Mononuclear cell (primary cell): ENCODE measurements around the gene ARHGAP8. TPM values are rescaled to one million over a fixed set of nuclear protein-coding genes. Genes with fewer than 3 reads are reported as not detected.
"Not testable (repeated sequence)": the region's sequence is repeated elsewhere in the genome, so short reads cannot be mapped to it uniquely, and the experiment has no call there.

Experiments used
- H3K27me3 ChIP-seq: 2 replicates; pipeline ENCODE4 v1.6.0; 2011; ENCODE audit warnings: low read length, control low read depth; ENCODE audit not compliant: insufficient read depth
- H3K4me1 ChIP-seq: 2 replicates; pipeline ENCODE4 v1.5.1; 2011; ENCODE audit warnings: mild to moderate bottlenecking, low read length, control low read depth; ENCODE audit not compliant: insufficient read depth
- H3K4me3 ChIP-seq: 2 replicates; pipeline ENCODE4 v1.5.1; 2011; ENCODE audit warnings: mild to moderate bottlenecking, low read length, moderate library complexity
- H3K9me3 ChIP-seq: 2 replicates; pipeline ENCODE4 v1.5.1; 2011; ENCODE audit warnings: low read depth, mild to moderate bottlenecking, control low read depth, low read length
- total RNA-seq: library from RNA; depleted of rRNA; stranded (reverse); fragments of >200 nt; gene quantifications from one replicate; pipeline ENCODE4 v1.2.3, GENCODE V29; 2012

Gene ARHGAP8
- total RNA-seq, 1 donor, result 5.4 TPM

DNA sequence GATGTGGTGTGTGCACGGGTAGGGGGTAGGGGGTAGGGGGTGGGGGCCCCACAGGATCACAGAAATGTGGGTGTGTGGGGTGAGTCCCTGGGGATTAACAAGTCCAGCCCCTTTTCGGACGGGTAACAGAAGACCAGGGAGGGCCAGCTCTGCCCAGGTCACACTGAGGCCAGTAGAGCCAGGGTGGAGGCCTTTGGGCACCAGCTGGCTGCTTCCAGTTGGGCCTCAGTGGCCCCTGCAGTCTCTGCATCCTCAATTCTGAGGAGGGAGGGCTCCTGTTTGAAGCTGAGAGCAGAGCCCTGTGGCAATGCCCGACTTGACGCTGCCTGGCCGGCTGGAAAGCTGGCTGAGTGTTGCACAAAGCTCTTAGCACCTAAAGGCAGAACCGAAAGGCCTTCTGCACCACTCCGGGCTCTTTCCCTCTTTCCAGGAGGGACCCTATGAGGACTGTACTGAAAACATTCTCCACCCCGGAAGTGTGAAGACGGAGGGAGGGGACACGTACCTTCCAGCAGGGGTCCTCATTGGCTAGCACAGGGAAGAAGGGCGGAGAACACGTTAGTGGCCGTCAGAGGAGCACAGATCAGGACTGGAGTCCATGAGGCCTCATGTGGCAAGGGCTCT lies 137.0 kb downstream of the ARHGAP8 start:
- no peak overlapping the region for H3K4me3 ChIP-seq
- no peaks in the 10 kb centered on the region for H3K4me1 ChIP-seq
- no peaks in the 10 kb centered on the region for H3K9me3 ChIP-seq
- H3K27me3 ChIP-seq, result no peaks in the 10 kb centered on the region

GRCh38 chr22:44890416-44891292 lies 138.3 kb downstream of the ARHGAP8 start:
- Histone ChIP-seq H3K9me3 (no peaks in the 10 kb centered on the region), H3K27me3 (no peaks in the 10 kb centered on the region), H3K4me3 (no peak overlapping the region), H3K4me1 (no peaks in the 10 kb centered on the region)

DNA sequence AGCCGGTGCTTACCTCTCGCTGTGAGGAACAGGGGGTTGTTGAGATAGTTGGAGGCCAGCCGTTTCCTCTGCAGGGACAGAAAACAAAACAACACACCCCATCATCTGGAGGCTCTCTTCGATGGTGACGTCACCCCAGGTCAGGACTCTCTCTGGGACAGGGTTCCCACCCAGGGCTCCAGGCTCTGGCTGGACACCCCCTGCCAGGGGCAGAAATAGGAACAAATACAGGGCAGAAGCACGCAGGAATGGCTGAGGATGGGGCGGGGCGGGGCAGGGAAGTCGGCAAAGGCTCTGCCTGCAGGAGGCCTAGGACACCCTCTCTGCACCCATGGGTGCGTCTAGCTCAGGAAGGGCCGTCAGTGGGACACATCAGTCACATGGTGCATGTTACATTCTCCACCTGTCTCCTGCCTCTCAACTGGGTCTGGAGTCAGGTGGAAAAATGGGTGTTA lies 138.9 kb downstream of the ARHGAP8 start:
- Histone ChIP-seq H3K9me3 (no peaks in the 10 kb centered on the region), H3K4me1 (no peaks in the 10 kb centered on the region), H3K27me3 (no peaks in the 10 kb centered on the region), H3K4me3 (no peak overlapping the region)

DNA sequence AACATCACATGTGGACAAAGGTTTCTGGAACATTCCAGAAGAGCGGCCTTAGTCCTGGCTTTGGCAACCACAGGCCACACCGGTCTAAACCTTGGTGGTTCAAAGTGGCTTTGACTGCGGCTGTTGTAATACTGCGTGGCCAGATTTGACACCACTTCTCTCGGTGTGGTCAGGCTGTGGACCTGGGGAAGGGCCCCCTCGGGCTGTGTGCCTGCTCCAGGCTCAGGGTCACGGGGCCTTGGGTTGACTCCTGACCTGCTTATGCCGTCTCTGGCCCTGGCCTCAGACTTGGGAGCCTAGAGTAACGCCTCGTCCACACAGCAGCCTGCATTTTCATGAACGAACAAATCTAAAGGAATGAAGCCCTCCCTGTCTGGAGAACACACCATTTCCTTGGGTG lies 139.4 kb downstream of the ARHGAP8 start:
- no peaks in the 10 kb centered on the region for H3K4me1 ChIP-seq
- H3K27me3 ChIP-seq, result no peaks in the 10 kb centered on the region
- no peaks in the 10 kb centered on the region for H3K9me3 ChIP-seq
- no peak overlapping the region for H3K4me3 ChIP-seq

GRCh38 chr22:44892243-44892642 lies 139.9 kb downstream of the ARHGAP8 start:
- Histone ChIP-seq H3K4me3 (no peak overlapping the region), H3K9me3 (no peaks in the 10 kb centered on the region), H3K27me3 (no peaks in the 10 kb centered on the region), H3K4me1 (no peaks in the 10 kb centered on the region)

DNA sequence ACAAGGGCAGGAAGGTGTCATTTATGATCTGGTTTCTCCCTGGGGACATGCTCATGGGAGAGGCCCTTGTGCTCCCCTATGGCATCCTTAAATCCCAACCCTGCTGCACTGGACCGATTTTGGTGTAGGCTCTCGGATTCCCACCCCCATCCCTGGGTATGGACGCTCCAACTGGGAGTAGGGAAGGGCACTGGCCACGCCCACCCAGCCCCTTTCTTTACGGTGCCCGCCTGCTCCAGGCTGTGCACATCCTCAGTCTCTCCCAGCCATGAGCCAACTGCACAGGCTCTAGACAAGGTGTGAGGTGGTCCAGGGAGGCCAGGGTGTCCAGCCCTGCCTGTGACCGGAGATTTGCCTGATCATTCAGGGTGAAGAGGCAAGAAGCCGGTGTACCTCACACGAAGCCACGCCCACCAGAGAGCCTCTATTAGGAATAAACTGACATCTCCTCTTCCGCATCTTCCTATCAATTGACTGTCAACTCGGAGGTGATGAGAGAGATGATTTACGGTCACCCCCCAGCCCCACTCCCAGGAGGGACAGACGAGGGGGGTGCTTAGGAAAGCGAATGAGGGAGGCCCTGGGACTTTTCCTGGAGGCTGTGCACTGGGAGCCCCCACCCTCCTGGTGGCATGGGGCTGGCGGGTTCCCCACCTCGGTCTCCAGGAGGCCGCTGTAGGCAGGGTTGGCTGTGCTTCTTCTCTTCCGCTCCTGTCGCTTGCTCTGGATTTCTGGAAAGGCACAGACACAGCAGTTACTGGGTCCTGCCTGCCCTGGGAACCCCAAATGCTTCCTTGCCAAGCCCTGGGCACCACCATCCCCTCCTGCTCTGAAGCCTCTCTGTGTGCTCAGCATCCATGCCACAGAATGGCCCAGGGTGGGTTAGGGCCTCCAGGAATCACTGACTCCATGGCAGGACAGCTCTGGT lies 140.7 kb downstream of the ARHGAP8 start:
- Histone ChIP-seq H3K4me3 (no peak overlapping the region), H3K9me3 (no peaks in the 10 kb centered on the region), H3K4me1 (no peaks in the 10 kb centered on the region), H3K27me3 (no peaks in the 10 kb centered on the region)

- no peaks in the 10 kb centered on the region for H3K9me3 ChIP-seq
- H3K4me1 ChIP-seq, result no peaks in the 10 kb centered on the region
- H3K27me3 ChIP-seq, result no peaks in the 10 kb centered on the region
- H3K4me3 ChIP-seq, result no peak overlapping the region
Observed at GRCh38 chr22:44893731-44894080, 141.3 kb downstream of the ARHGAP8 start.

DNA sequence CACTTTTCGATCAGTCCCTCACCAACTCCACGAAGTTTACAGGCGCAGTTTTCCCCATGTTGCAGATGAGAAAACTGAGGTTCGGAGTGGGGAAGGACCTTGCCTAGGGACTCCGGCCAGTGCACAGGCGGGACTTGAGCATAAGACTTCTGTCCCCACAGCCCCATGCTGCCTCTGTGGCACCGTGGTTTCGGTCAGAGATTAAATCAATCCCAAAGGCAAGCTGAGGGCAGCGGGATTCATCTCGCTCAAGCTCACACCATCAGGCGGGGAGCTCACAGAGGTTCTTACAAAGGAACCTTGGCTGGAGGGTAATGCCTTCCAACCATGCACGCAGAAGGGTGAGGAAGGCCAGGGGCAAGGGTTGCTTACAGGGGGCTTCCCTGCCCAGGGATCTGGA lies 141.9 kb downstream of the ARHGAP8 start:
- H3K4me1 ChIP-seq, result no peaks in the 10 kb centered on the region
- H3K9me3 ChIP-seq, result no peaks in the 10 kb centered on the region
- no peak overlapping the region for H3K4me3 ChIP-seq
- no peaks in the 10 kb centered on the region for H3K27me3 ChIP-seq

DNA sequence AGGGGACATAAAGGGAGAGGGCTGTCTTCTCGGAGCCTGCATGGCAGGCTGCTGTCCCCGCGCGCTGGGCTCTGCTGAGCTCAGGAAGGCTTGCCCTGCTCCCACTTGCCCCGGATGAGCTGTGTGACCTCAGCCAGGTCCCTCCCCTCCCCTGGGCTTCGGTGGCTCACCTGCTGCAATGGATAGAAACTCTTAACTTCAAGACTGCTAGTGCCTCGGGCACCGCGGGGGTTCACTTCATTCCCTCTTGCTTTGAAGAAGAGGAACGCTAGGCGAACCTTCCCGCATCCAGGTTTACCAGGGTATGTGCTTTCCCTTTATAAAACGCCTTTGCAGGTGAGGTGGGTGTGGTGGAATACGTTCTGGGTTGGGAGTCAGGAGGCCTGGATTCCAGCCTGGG lies 142.4 kb downstream of the ARHGAP8 start:
- no peaks in the 10 kb centered on the region for H3K4me1 ChIP-seq
- H3K27me3 ChIP-seq, result no peaks in the 10 kb centered on the region
- no peak overlapping the region for H3K4me3 ChIP-seq
- H3K9me3 ChIP-seq, result no peaks in the 10 kb centered on the region

GRCh38 chr22:44895296-44896055 lies 143.1 kb downstream of the ARHGAP8 start:
- H3K4me1 ChIP-seq, result no peaks in the 10 kb centered on the region
- no peaks in the 10 kb centered on the region for H3K27me3 ChIP-seq
- no peaks in the 10 kb centered on the region for H3K9me3 ChIP-seq
- H3K4me3 ChIP-seq, result no peak overlapping the region

DNA sequence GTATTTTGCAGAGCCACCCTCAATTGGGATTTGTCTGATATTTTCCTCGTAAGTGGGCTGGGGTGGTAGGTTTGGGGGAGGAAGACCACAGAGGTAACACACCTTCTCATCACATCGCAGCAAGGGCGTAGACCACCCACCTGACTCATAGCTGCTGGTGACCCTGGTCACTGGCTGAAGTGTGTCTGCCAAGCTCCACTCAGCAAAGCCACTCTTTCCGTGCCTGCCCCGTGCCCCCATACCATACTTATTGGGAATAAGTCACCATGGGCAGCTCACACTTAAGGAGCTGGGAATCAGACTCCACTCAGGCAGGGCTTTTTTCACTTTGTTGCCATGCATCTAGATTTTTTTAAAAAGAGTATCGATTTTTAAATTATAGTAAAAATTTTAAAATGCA lies 145.9 kb downstream of the ARHGAP8 start:
- H3K27me3 ChIP-seq, result no peaks in the 10 kb centered on the region
- H3K4me1 ChIP-seq, result no peaks in the 10 kb centered on the region
- H3K4me3 ChIP-seq, result no peak overlapping the region
- peaks cover 6% of the 10 kb centered on the region for H3K9me3 ChIP-seq

DNA sequence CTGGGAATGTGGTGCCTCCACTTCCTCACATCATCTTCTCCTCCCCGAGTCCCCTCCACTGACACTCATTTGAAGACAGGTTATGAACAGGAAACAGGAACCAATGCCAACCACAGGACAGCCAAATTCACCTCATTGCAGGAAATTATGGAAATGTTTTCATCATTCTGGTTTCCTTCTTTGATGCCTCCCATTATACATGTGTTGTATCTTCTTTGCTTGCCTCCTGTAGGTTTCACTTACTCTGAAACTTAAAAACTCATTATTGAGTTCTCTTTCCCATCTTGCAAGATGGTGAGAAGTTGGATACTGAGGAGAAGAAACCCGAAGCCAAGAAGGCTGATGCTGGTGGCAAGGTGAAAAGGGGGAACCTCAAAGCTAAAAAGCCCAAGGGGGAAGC lies 148.9 kb downstream of the ARHGAP8 start:
- Histone ChIP-seq H3K9me3 (peaks cover 6% of the 10 kb centered on the region), H3K4me3 (no peak overlapping the region), H3K27me3 (no peaks in the 10 kb centered on the region), H3K4me1 (no peaks in the 10 kb centered on the region)

- not testable (repeated sequence) for H3K27me3 ChIP-seq, H3K4me3 ChIP-seq, H3K9me3 ChIP-seq, H3K4me1 ChIP-seq
Observed at GRCh38 chr22:44903164-44903563, 150.8 kb downstream of the ARHGAP8 start.

DNA sequence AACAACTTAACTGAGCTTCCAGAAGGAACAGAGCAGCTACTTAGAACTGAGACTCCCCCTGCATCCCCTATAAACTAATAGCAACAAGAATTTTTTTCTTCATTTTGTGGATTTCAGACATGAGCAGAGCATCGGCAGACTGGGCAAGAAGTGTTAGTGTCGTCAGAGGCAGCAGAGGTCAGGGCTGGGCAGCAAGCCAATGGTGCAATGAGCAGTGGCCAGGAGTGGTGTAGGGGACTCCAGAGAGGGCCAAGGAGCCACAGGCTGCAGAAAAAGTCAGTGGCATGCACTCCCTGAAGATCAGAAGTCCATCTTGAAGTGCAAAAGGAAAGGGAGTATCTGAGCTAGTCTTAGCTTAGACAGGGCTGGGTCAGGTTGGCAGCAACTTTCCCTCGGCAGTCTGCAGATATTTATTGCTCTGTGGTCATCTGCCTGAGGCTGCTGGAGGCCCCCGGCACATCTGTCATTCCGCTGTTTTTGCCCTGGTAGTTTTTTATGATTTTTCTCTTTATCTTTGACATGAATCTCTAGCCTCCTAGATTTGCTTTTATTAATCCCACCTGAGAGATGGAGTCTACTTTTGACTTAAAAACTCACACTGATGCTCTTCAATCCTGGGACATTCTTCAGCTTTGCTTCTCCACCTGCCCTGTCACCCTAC lies 152.2 kb downstream of the ARHGAP8 start:
- H3K9me3 ChIP-seq, H3K4me3 ChIP-seq, H3K4me1 ChIP-seq, H3K27me3 ChIP-seq: not testable (repeated sequence)
